GM12801 (cell line): ENCODE measurements around the gene CYRIA.

Experiments
- TF ChIP-seq, protein P1 (sequence below): IDR thresholded peaks from one replicate; pipeline ENCODE4 v1.5.1; 2011; ENCODE audit warnings: control low read depth; ENCODE audit not compliant: insufficient read length; ENCODE audit errors: extremely low read depth

The CYRIA gene

DNA sequence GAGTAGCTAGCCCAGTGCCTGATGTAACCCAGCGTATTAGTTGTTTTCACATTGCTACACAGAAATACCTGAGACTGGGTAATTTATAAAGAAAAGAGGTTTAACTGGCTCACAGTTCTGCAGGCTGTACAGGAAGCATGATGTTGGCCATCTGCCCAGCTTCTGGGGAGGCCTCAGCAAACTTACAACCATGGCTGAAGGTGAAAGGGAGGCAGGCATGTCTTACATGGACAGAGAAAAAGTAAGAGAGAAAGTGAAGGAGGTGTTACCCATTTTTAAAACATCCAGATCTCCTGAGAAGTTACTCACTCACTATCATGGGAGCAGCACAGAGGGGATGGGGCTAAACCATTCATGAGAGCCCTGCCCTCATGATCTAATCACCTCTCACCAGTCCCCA is 6.1 kb upstream of the CYRIA start:
- TF ChIP-seq, protein P1, sequence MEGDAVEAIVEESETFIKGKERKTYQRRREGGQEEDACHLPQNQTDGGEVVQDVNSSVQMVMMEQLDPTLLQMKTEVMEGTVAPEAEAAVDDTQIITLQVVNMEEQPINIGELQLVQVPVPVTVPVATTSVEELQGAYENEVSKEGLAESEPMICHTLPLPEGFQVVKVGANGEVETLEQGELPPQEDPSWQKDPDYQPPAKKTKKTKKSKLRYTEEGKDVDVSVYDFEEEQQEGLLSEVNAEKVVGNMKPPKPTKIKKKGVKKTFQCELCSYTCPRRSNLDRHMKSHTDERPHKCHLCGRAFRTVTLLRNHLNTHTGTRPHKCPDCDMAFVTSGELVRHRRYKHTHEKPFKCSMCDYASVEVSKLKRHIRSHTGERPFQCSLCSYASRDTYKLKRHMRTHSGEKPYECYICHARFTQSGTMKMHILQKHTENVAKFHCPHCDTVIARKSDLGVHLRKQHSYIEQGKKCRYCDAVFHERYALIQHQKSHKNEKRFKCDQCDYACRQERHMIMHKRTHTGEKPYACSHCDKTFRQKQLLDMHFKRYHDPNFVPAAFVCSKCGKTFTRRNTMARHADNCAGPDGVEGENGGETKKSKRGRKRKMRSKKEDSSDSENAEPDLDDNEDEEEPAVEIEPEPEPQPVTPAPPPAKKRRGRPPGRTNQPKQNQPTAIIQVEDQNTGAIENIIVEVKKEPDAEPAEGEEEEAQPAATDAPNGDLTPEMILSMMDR, result no peak

DNA sequence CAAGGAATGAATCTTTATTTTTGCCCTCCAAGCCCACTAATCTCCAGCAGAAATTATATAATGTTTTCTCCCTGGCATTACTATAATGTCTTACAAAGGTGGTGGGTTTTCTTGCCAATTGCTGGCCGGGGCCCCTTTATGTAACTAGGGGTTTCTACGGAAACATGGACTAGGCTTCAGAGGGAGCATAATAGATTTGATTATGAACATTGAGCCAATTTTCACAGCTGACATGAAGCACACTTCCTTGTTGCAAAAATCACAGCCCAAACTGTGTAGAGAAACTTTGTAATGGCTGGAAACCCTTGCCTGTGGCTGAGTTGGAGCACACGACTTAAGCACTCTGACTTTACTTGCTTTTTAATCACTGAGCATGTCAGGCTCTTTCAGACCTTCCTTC is 3.8 kb upstream of the CYRIA start:
- TF ChIP-seq, protein P1, result no peak

DNA sequence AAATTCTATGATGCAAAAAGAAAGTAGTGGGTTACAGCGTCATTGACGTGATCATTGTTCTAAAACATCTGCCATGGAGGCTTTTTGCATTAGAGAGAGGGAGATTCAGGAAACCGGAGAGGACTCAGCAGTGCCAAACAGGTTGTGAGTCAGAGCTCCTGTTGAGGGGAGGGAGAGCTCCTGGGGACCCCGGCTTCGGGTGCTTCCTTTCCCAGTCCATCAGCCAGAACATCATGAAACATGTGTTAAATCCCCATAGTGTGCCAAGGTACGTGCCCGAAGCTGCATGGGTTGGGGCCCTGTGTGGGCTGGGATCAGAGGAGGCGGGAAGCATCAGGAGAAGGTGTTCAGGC is 791 bp upstream of the CYRIA start:
- TF ChIP-seq, protein P1, result no peak

DNA sequence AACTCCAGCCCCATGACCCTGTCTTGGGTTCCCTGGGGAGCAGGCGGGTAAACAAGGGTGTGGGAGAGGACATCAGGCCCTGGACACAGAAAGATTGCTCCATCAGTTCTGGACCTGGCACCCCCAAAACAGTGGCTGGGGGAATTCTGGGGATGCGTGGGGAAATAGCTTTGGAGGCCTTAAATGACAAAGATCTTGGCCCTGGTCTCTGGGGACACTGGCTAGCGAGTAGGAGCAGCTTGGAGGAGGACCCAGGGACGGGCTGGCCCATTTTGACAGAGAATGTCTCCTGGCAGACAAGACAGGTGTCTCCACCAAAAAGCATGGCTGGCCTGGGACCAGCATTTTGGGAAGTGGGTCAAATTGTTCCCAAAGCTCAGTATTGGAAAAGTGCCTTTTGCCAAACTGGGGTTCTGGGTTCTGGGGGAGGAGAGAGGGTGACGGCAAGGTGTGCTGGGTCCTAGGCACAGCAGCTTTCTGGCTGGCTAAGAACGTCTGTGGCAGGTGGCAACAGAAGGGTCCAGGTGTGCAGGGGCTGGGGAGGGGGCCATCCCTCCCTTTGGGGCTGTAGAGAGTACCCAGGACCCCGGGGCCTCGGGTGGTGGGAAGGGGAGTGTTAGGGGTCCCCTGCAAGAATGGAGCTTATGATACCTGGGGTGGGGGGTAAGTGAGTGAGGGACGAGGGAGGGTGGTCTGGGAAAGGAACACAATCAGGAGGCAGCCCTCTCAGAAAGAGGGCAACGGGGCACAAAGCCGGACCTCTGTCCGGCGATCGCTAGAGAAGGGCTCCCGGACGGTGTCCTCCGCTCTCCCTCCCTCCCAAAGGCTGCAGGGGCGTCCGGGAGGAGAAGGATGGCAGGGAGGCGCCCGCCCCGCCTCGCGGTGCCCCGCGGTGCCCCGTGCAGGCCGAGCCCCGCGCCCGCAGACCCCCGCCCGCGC is 556 bp downstream of the CYRIA start:
- TF ChIP-seq, protein P1, result no peak

DNA sequence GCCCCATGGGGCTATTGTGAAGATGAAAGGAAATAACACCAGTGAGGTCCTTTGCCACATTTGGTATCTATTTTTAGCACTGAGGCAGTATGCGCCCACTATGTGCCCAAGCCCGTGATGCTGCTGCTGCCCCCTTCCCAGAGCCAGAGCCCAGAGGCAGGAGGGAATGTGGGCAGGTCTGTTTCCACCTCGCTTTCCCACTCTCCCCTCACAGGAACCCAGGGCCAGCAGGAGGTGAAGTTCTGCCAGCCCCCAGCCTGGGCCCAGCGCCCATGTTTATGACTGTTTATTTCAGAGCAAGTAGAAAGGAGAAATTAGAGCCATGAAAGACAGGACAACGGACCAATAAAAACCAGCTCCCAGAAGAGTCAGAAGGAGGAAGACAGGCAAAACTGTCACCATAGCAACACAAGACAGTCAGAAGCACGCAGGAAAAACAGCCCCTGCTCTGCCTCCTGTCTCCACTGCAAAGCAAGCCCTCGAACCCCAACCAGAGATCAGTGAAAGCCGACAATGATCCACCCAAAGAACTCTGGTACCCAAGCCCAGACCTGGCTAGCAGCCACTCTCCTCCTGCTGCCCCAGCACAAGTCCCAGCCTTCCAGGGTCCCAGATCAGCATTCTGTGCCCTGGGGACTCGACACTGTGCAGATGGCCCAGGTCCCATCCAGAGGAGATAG is 1.4 kb downstream of the CYRIA start:
- TF ChIP-seq, protein P1, result no peak

DNA sequence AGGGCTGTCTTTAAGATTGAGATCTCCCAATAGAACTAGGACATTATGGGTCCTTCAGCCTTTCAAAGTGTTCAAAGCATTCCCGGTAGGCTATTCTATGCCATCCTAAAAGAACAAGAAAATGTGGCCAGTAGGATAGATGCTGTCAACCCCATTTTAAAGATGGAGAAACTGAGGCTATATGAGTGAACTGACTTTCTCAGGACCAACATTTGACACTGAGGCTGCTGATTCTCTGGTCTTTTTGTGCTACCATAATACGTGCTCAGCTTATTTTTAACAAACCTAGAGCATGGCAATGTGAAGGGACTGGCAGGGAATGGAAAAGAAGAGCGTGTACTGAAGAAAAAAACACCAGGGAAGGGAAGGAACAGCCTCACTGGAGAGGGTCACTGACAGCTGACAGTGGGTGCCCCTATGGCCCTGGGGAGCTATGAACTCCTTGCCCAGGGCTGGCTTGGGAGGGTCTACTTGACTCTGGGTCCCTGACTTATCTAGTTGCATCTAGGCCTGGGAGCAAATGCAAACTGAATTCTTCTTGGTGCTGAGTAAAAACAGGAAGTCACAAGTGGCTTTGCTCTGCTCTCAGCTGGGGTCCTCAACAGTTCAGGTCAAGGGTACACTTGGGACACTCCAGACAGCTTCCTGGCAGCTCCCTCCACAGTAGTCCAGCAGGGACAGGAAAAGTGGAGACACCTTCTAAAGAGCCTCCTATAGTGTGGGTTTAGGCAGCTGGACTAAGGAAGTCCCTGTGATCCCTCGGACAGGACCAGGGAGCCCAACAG is 2.3 kb downstream of the CYRIA start:
- TF ChIP-seq, protein P1, result no peak
